DND-41 (cell line): ENCODE results near the gene KLHL6.

Experiments used
- ATAC-seq: fragments of 200-7000 bp; cut with Tn5 transposase; 3 replicates; pipeline ENCODE4 v1.9.1; 2021; ENCODE audit warnings: low read depth; ENCODE audit not compliant: insufficient read depth
- DNase-seq: peaks from one replicate; pipeline ENCODE4 v3.0.0-alpha.2; 2020
- H2AFZ ChIP-seq: 2 replicates; pipeline ENCODE4 v1.6.0; 2012; ENCODE audit warnings: low read depth, low read length
- H3K27ac ChIP-seq: 2 replicates; pipeline ENCODE4 v1.5.1; 2012; ENCODE audit warnings: low read length, inconsistent platforms
- H3K27me3 ChIP-seq: fragments of 200-600 bp; sonication (generic); 2 replicates; pipeline ENCODE4 v1.6.0; 2012; ENCODE audit warnings: low read length, mild to moderate bottlenecking, inconsistent platforms; ENCODE audit not compliant: insufficient read depth, poor library complexity
- H3K36me3 ChIP-seq: 2 replicates; pipeline ENCODE4 v1.5.1; 2012; ENCODE audit warnings: low read length, inconsistent platforms; ENCODE audit not compliant: insufficient read depth
- H3K4me1 ChIP-seq: 2 replicates; pipeline ENCODE4 v1.5.1; 2012; ENCODE audit warnings: mild to moderate bottlenecking, low read length; ENCODE audit not compliant: insufficient read depth
- H3K4me2 ChIP-seq: 2 replicates; pipeline ENCODE4 v1.6.0; 2012; ENCODE audit warnings: mild to moderate bottlenecking, moderate library complexity, low read length, inconsistent platforms; ENCODE audit not compliant: insufficient read depth
- H3K4me3 ChIP-seq, 2 experiments: fragments of 200-600 bp in 1 of 2; shearing (Covaris generic) in 1 of 2; 2 replicates each; pipeline ENCODE4 v1.5.1; 2012 to 2016; ENCODE audit warnings: inconsistent platforms in 2 of 2, low read length in 2 of 2, mild to moderate bottlenecking in 2 of 2, low read depth in 1 of 2, moderate library complexity in 1 of 2
- H3K79me2 ChIP-seq: 2 replicates; pipeline ENCODE4 v1.6.0; 2012; ENCODE audit warnings: low read length, inconsistent platforms; ENCODE audit not compliant: insufficient read depth
- H3K9ac ChIP-seq: 2 replicates; pipeline ENCODE4 v1.6.0; 2012; ENCODE audit warnings: low read depth, mild to moderate bottlenecking, inconsistent platforms, low read length, moderate library complexity
- H3K9me3 ChIP-seq: 2 replicates; pipeline ENCODE4 v1.5.1; 2012; ENCODE audit warnings: low read length, moderate library complexity, mild to moderate bottlenecking, inconsistent platforms; ENCODE audit not compliant: insufficient read depth, severe bottlenecking
- H4K20me1 ChIP-seq: 2 replicates; pipeline ENCODE4 v1.6.0; 2012; ENCODE audit warnings: low read length; ENCODE audit not compliant: insufficient read depth
- CTCF ChIP-seq: IDR thresholded peaks from 2 replicates; pipeline ENCODE4 v1.5.1; 2012; ENCODE audit warnings: borderline replicate concordance, low read length, moderate library complexity, mild to moderate bottlenecking; ENCODE audit not compliant: poor library complexity, severe bottlenecking; ENCODE audit errors: extremely low read depth
- EZH2 ChIP-seq: IDR thresholded peaks from 3 replicates; pipeline ENCODE4 v1.6.1; 2012; ENCODE audit warnings: borderline replicate concordance, low read depth, mild to moderate bottlenecking, moderate library complexity, low read length, inconsistent platforms; ENCODE audit not compliant: severe bottlenecking

KLHL6 gene

GRCh38 chr3:183485585-183485984 lies 69.9 kb downstream of the KLHL6 start:
- Histone ChIP-seq H3K9me3 (no peaks in the 10 kb centered on the region), H2AFZ (no peak overlapping the region), H3K4me3 (no peak overlapping the region), H3K27ac (no peak overlapping the region), H3K4me2 (no peak overlapping the region), H3K9ac (no peak overlapping the region), H3K36me3 (peaks cover 2% of the 10 kb centered on the region; the same call in 1 of the 2 replicates), H3K27me3 (no peaks in the 10 kb centered on the region), H3K4me1 (no peaks in the 10 kb centered on the region), H3K79me2 (no peaks in the 10 kb centered on the region), H4K20me1 (no peaks in the 10 kb centered on the region)
- DNase-seq (no peak), ATAC-seq (no peak)
- TF ChIP-seq EZH2, result no peak

GRCh38 chr3:183485093-183485492 lies 70.4 kb downstream of the KLHL6 start:
- DNase-seq, result no peak
- no peaks in the 10 kb centered on the region for H3K9me3 ChIP-seq

GRCh38 chr3:183484431-183485075 lies 71.0 kb downstream of the KLHL6 start:
- Histone ChIP-seq H3K9ac (no peak overlapping the region), H3K9me3 (no peaks in the 10 kb centered on the region), H3K27me3 (no peaks in the 10 kb centered on the region), H3K4me1 (no peaks in the 10 kb centered on the region), H3K27ac (no peak overlapping the region), H3K4me2 (no peak overlapping the region), H4K20me1 (no peaks in the 10 kb centered on the region), H2AFZ (no peak overlapping the region), H3K4me3 (no peak overlapping the region), H3K79me2 (no peaks in the 10 kb centered on the region), H3K36me3 (no peaks in the 10 kb centered on the region)
- no peak for TF ChIP-seq CTCF
- no peak for TF ChIP-seq EZH2
- no peak for DNase-seq
- ATAC-seq, result no peak

More at GRCh38 chr3:183485093-183485492, 70.4 kb downstream of the KLHL6 start:
- H2AFZ ChIP-seq, result no peak overlapping the region
- no peaks in the 10 kb centered on the region for H3K79me2 ChIP-seq
- no peak for TF ChIP-seq EZH2
- TF ChIP-seq CTCF, result no peak
- ATAC-seq, result no peak
- H3K27me3 ChIP-seq, result no peaks in the 10 kb centered on the region
- H4K20me1 ChIP-seq, result no peaks in the 10 kb centered on the region
- no peak overlapping the region for H3K4me2 ChIP-seq
- peaks cover 2% of the 10 kb centered on the region; the same call in 1 of the 2 replicates for H3K36me3 ChIP-seq
- no peaks in the 10 kb centered on the region for H3K4me1 ChIP-seq
- H3K27ac ChIP-seq, result no peak overlapping the region
- H3K9ac ChIP-seq, result no peak overlapping the region
- no peak overlapping the region for H3K4me3 ChIP-seq

- no peaks in the 10 kb centered on the region for H3K9me3 ChIP-seq
- no peaks in the 10 kb centered on the region for H3K4me1 ChIP-seq
- H4K20me1 ChIP-seq, result no peaks in the 10 kb centered on the region
- no peaks in the 10 kb centered on the region for H3K36me3 ChIP-seq
- H3K27me3 ChIP-seq, result peaks cover 1% of the 10 kb centered on the region
- no peak overlapping the region for H3K27ac ChIP-seq
- DNase-seq, result no peak
- no peak overlapping the region for H3K9ac ChIP-seq
- TF ChIP-seq CTCF (no peak), EZH2 (no peak)
- no peak overlapping the region for H3K4me2 ChIP-seq
- no peaks in the 10 kb centered on the region for H3K79me2 ChIP-seq
- H2AFZ ChIP-seq, result no peak overlapping the region
- no peak overlapping the region for H3K4me3 ChIP-seq
- ATAC-seq, result no peak
Measured at GRCh38 chr3:183481582-183481981, 73.9 kb downstream of the KLHL6 start.
